ENCODE results near the gene DDX17. TPM values are rescaled to one million over a fixed set of nuclear protein-coding genes. Genes with fewer than 3 reads are reported as not detected.

The DDX17 gene
- total and polyA plus RNA-seq, 4 donors = 50.0 to 555 (median 366) TPM

DNA sequence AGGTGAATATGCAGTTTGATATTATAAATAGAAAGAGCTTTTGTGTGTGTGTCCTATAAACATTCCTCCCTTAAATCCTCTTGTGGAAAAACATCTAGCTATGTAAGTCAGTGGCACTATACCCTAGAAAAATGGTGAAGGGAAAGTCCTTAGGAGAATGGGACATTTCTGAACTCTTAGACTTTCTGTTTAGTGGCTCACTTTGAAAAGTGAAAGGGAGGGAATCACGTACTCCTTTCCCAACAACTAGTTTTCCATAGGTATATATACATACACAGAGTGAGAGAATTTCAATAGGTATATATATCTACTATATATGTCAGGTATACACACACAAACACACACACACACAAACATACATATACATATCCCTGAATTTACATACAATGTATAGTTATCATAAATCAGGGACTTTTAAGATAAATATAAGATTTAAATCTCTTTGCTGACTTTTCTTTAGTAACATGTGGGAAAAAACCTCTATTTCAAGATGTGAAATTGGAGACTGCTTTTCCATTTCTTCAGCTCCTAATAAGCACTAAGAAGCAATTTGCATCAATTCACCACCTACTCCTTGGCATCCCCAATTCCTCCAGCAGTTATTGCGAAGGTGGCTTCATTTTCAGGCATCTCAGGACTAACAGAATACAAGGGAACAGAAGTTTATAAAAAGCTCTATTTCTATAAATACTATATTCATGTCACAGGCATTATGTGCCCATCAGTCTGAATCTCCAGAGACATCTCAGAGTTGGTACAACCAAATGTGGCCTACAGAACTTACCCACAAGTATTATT lies 13.5 kb upstream of the DDX17 start:
- no peak overlapping the region for H3K27ac ChIP-seq (ENCODE audit: low read depth in 1 of 2, low read length in 2 of 2)
- DNase-seq (no peak), ATAC-seq (ENCODE audit: low FRiP score) (no peak)
- H3K4me3 ChIP-seq (ENCODE audit: low read length in 2 of 2) = no peak overlapping the region
- WGBS, 2 donors = 96 to 98% methylated on average over 2 of the region's 2 CpGs
- no peaks in the 10 kb centered on the region for H3K36me3 ChIP-seq (ENCODE audit: control insufficient read depth in 1 of 2, insufficient read depth in 2 of 2, low read length in 1 of 2)
- no peaks in the 10 kb centered on the region for H3K4me1 ChIP-seq (ENCODE audit: control insufficient read depth in 1 of 2, insufficient read depth in 2 of 2, low read length in 2 of 2)
- intact Hi-C loops (cut with DNase I) = no loop called here
- H3K9me3 ChIP-seq (ENCODE audit: control insufficient read depth, low read length) = no peaks in the 10 kb centered on the region
- no peaks in the 10 kb centered on the region for H3K27me3 ChIP-seq (ENCODE audit: control insufficient read depth in 1 of 2, insufficient read depth in 2 of 2, low read length in 1 of 2)

DNA sequence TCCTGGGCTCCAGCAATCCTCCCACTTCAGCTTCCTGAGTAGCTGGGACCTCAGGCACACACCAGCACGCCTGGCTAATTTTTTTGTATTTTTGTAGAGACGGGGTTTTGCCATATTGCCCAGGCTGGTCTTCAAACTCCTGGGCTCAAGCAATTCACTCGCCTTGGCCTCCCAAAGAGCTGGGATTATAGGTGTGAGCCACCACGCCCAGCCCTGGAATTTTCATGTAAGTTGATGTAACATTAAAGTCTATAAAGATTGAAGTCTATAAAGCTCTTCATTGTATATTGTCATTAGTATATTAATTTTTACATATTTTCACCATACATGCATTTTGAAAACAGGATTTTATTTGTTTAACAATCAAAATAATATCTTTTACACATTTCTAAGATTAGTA lies 12.5 kb upstream of the DDX17 start:
- WGBS, 2 donors = 93 to 96% methylated on average over 4 of the region's 4 CpGs
- no peak for ATAC-seq (ENCODE audit: low FRiP score)
- no peak overlapping the region for H3K4me3 ChIP-seq (ENCODE audit: low read length in 2 of 2)
- H3K36me3 ChIP-seq (ENCODE audit: control insufficient read depth in 1 of 2, insufficient read depth in 2 of 2, low read length in 1 of 2) = no peaks in the 10 kb centered on the region
- H3K4me1 ChIP-seq (ENCODE audit: control insufficient read depth in 1 of 2, insufficient read depth in 2 of 2, low read length in 2 of 2) = no peaks in the 10 kb centered on the region
- H3K27ac ChIP-seq (ENCODE audit: low read depth in 1 of 2, low read length in 2 of 2) = no peak overlapping the region
- DNase-seq = no peak
- H3K27me3 ChIP-seq (ENCODE audit: control insufficient read depth in 1 of 2, insufficient read depth in 2 of 2, low read length in 1 of 2) = no peaks in the 10 kb centered on the region
- intact Hi-C loops (cut with DNase I) = no loop called here
- no peaks in the 10 kb centered on the region for H3K9me3 ChIP-seq (ENCODE audit: control insufficient read depth, low read length)

DNA sequence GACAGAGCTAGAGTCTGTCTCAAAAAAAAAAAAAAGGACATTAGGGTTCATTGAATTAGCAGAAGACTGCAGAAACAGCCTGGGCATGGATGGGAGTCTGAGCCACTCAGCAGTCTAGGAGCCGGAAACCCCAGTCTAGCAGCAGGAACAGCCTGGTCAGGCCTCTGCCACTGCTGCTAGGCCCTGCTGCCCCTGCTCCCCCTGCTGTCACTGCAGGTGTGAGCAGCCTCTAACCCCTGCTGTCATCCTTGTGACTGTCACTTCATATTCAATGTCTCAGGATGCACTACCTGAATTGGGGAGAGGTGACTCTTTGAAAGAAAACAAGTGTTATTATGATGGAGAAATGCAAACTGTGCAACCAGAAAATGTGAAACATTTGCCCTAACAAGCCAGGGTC lies 7.0 kb upstream of the DDX17 start:
- no peak for ATAC-seq (ENCODE audit: low FRiP score)
- no peak overlapping the region for H3K4me3 ChIP-seq (ENCODE audit: low read length in 2 of 2)

DNA sequence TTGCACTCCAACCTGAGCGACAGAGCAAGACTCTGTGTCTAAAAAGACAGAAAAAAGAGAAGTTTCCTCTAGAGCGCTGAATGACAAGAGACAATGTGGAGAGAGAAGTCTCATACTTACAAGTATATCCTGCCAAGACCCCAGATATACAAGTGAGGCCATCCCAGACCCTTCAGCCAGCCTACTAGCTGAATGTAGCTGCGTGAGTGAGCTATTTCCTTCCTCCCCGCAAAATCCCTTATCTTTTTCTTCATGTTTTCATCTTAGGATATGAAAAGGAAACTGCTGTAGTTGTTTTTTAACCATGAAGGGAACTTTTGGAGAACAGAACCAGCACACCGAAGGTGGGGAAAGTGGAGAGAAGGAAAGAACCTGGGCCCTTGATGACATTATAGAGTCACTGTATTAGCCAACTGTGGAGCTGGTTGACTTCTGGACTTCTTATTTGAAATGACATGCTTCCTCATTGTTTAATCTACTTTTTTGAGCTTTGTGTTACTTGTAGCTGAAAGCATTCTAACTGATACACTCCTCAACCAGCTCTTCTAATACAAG lies 4.4 kb upstream of the DDX17 start:
- DNase-seq = no peak

More for the DNA sequence above, 7.0 kb upstream of the DDX17 start:
- Histone ChIP-seq H3K36me3 (ENCODE audit: control insufficient read depth in 1 of 2, insufficient read depth in 2 of 2, low read length in 1 of 2) (no peaks in the 10 kb centered on the region), H3K27ac (ENCODE audit: low read depth in 1 of 2, low read length in 2 of 2) (no peak overlapping the region), H3K4me1 (ENCODE audit: control insufficient read depth in 1 of 2, insufficient read depth in 2 of 2, low read length in 2 of 2) (no peaks in the 10 kb centered on the region), H3K9me3 (ENCODE audit: control insufficient read depth, low read length) (no peaks in the 10 kb centered on the region), H3K27me3 (ENCODE audit: control insufficient read depth in 1 of 2, insufficient read depth in 2 of 2, low read length in 1 of 2) (no peaks in the 10 kb centered on the region)
- intact Hi-C loops (cut with DNase I) = loop anchor here in 1 of 2 donors (5.0 kb wide), 1 partner anchor 34 kb away; no protein-coding TSS in a partner anchor
- DNase-seq = no peak
- 89 to 92% methylated on average over 1 of the region's 1 CpG for WGBS, 2 donors

DNA sequence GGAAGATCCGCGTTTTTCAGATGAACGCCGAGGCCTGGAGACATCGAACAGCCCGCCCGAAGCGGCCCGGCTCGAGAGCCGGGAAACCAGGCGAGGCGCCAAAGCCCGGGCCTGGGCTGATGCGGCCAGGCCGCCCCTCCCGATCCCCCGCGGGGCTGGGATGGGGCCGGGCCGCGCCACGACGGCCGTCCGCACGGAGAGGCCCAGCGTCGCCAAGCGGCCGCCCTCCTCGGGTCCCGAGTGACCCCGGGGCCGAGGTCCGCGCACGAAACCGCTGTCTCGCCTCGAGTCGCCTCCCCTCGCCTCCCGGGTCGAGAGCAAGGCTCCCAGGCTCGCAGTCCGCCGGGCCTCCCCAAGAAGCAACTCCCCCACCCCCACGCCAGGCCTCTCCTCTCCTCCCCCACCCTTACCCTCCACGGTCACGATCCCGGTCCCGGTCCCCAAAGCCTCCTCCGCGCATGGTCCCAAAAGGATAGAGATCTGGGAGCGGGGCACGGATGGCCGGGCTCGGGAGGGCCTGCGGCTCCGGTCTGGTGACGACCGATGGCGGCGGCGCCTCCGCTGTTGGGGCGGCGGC lies 482 bp downstream of the DDX17 start:
- DNase-seq (peak; percentile 85 to 92), ATAC-seq (ENCODE audit: low FRiP score) (peak; percentile 89)
- H3K36me3 ChIP-seq (ENCODE audit: control insufficient read depth in 1 of 2, insufficient read depth in 2 of 2, low read length in 1 of 2) = peaks cover 0 to 3% of the 10 kb centered on the region in 2 donors
- intact Hi-C loops (cut with DNase I) = loop anchor here (1.0 to 10.0 kb wide), 3 partner anchors 62 to 179 kb away; partner anchors contain the start of genes DMC1 (in 1 of the 2) and TOMM22 (in 1 of the 2)
- H3K4me3 ChIP-seq (ENCODE audit: low read length in 2 of 2) = peak overlapping the region; percentile 59 to 76
- no peaks in the 10 kb centered on the region for H3K4me1 ChIP-seq (ENCODE audit: control insufficient read depth in 1 of 2, insufficient read depth in 2 of 2, low read length in 2 of 2)
- WGBS, 2 donors = 0% methylated on average over 65 to 69 of the region's 69 CpGs
- H3K27me3 ChIP-seq (ENCODE audit: control insufficient read depth in 1 of 2, insufficient read depth in 2 of 2, low read length in 1 of 2) = no peaks in the 10 kb centered on the region
- H3K9me3 ChIP-seq (ENCODE audit: control insufficient read depth, low read length) = no peaks in the 10 kb centered on the region
- H3K27ac ChIP-seq (ENCODE audit: low read depth in 1 of 2, low read length in 2 of 2) = peak overlapping the region; percentile 91 to 98

More for the DNA sequence above, 4.4 kb upstream of the DDX17 start:
- H3K4me1 ChIP-seq (ENCODE audit: control insufficient read depth in 1 of 2, insufficient read depth in 2 of 2, low read length in 2 of 2) = no peaks in the 10 kb centered on the region
- H3K36me3 ChIP-seq (ENCODE audit: control insufficient read depth in 1 of 2, insufficient read depth in 2 of 2, low read length in 1 of 2) = no peaks in the 10 kb centered on the region
- WGBS, 2 donors = 96 to 99% methylated on average over 5 of the region's 5 CpGs
- H3K27me3 ChIP-seq (ENCODE audit: control insufficient read depth in 1 of 2, insufficient read depth in 2 of 2, low read length in 1 of 2) = no peaks in the 10 kb centered on the region
- no peak overlapping the region for H3K4me3 ChIP-seq (ENCODE audit: low read length in 2 of 2)
- intact Hi-C loops (cut with DNase I) = loop anchor here in 1 of 2 donors (5.0 kb wide), 1 partner anchor 37 kb away; no protein-coding TSS in a partner anchor
- no peak for ATAC-seq (ENCODE audit: low FRiP score)
- H3K27ac ChIP-seq (ENCODE audit: low read depth in 1 of 2, low read length in 2 of 2) = no peak overlapping the region
- H3K9me3 ChIP-seq (ENCODE audit: control insufficient read depth, low read length) = no peaks in the 10 kb centered on the region

DNA sequence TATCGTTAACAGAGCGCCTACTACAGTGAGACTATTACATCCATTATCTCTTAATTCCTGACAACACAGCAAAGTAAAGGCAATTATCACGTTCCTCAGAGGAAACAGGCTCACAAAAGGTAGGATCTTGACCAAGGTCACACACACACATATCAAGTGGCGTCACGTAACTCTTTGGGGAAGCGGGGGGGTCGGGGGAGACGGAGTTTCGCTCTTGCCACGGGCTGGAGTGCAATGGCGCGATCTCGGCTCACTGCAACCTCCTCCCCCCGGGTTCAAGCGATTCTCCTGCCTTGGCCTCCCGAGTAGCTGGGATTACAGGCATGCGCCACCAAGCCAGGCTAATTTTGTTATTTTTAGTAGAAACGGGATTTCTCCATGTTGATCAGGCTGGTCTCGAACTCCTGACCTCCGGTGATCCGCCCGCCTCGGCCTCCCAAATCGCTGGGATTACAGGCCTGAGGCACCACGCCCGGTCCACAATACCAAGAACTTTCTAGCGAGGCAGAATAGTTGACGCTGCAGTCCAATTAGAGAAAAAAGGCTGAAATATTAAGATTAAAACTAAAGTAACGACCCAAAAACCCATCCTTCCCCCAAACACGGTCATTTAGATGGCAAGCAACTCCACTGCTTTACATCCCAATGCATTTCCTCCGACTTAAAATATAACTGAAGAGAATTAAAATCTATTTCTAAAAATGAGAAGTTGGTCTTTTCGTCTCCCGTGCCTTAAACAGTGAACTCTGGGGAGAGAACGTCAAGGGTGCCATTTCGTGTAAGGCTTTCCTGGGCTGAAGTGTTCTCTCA lies 1.2 kb downstream of the DDX17 start:
- Histone ChIP-seq H3K4me3 (ENCODE audit: low read length in 2 of 2) (peak overlapping the region; percentile 59 to 76), H3K9me3 (ENCODE audit: control insufficient read depth, low read length) (no peaks in the 10 kb centered on the region), H3K36me3 (ENCODE audit: control insufficient read depth in 1 of 2, insufficient read depth in 2 of 2, low read length in 1 of 2) (peaks cover 2 to 5% of the 10 kb centered on the region in 2 donors), H3K27ac (ENCODE audit: low read depth in 1 of 2, low read length in 2 of 2) (peak overlapping the region; percentile 91 to 98), H3K4me1 (ENCODE audit: control insufficient read depth in 1 of 2, insufficient read depth in 2 of 2, low read length in 2 of 2) (no peaks in the 10 kb centered on the region), H3K27me3 (ENCODE audit: control insufficient read depth in 1 of 2, insufficient read depth in 2 of 2, low read length in 1 of 2) (no peaks in the 10 kb centered on the region)
- WGBS, 2 donors = 0 to 1% methylated on average over 35 of the region's 35 CpGs
- no peak for ATAC-seq (ENCODE audit: low FRiP score)
- intact Hi-C loops (cut with DNase I) = loop anchor here (5.0 to 10.0 kb wide), 3 partner anchors 38 to 180 kb away; partner anchors contain the start of genes KDELR3 (in 1 of the 2) and TOMM22 (in 1 of the 2)
- DNase-seq = peak; percentile 65 to 80

DNA sequence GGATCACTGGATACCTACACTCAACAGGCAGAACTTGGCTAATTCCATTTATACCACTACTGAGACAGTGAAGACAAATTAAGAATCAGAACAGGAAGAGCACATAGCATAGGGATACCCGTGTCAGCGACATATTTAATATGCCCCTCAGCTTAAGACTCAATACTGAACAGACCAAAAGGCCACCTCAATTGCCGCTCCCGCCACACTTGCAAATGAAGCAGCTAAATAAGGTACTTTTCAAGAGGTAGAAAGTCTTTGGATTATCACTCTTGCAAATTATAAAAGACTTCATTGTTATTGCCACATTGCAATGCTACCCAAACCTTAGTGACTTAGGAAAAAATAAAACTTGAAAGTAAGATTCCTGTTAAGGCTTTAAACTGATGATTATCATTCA lies 3.1 kb downstream of the DDX17 start:
- DNase-seq (no peak), ATAC-seq (ENCODE audit: low FRiP score) (no peak)
- Histone ChIP-seq H3K36me3 (ENCODE audit: control insufficient read depth in 1 of 2, insufficient read depth in 2 of 2, low read length in 1 of 2) (peaks cover 9 to 11% of the 10 kb centered on the region in 2 donors), H3K27me3 (ENCODE audit: control insufficient read depth in 1 of 2, insufficient read depth in 2 of 2, low read length in 1 of 2) (no peaks in the 10 kb centered on the region), H3K9me3 (ENCODE audit: control insufficient read depth, low read length) (no peaks in the 10 kb centered on the region), H3K27ac (ENCODE audit: low read depth in 1 of 2, low read length in 2 of 2) (no peak overlapping the region), H3K4me3 (ENCODE audit: low read length in 2 of 2) (peak overlapping the region; percentile 16 to 28), H3K4me1 (ENCODE audit: control insufficient read depth in 1 of 2, insufficient read depth in 2 of 2, low read length in 2 of 2) (no peaks in the 10 kb centered on the region)
- intact Hi-C loops (cut with DNase I) = loop anchor here (5.0 to 10.0 kb wide), 2 partner anchors 36 to 182 kb away; partner anchors contain the start of genes KDELR3 (in 1 of the 2) and TOMM22 (in 1 of the 2)
- 22 to 24% methylated on average over 4 of the region's 4 CpGs for WGBS, 2 donors

Measured in aorta (tissue), 5 donors.